Measurements from ENCODE around the gene KAT8. TPM values are rescaled to one million over a fixed set of nuclear protein-coding genes. Genes with fewer than 3 reads are reported as not detected.
A peak's percentile ranks its signal among the peaks of the same experiment; 100 is the strongest.
"Not testable (repeated sequence)": the region's sequence is repeated elsewhere in the genome, so short reads cannot be mapped to it uniquely, and the experiment has no call there.

Gene KAT8
- total RNA-seq, 1 donor from 2014 or later = 61.2 TPM

GRCh38 chr16:31168848-31169247 lies 51.4 kb downstream of the KAT8 start:
- Mint-ChIP-seq H3K4me3 (ENCODE audit: low read depth) (no peak overlapping the region), H3K9me3 (no peaks in the 10 kb centered on the region), H3K27me3 (ENCODE audit: low read depth) (no peaks in the 10 kb centered on the region), H3K36me3 (ENCODE audit: low read depth) (no peaks in the 10 kb centered on the region), H3K27ac (no peak overlapping the region), H3K4me1 (ENCODE audit: low read depth) (no peaks in the 10 kb centered on the region)
- DNase-seq (ENCODE audit: low spot score) = no peak
- intact Hi-C loops (cut with micrococcal nuclease) = no loop called here

- H3K9me3 Mint-ChIP-seq; DNase-seq (ENCODE audit: low spot score); H3K27ac Mint-ChIP-seq; intact Hi-C loops (cut with micrococcal nuclease); H3K27me3 Mint-ChIP-seq (ENCODE audit: low read depth); H3K4me3 Mint-ChIP-seq (ENCODE audit: low read depth); H3K4me1 Mint-ChIP-seq (ENCODE audit: low read depth); H3K36me3 Mint-ChIP-seq (ENCODE audit: low read depth): not testable (repeated sequence)
Measured at GRCh38 chr16:31170048-31170447, 52.6 kb downstream of the KAT8 start.

GRCh38 chr16:31177136-31177535 lies 59.7 kb downstream of the KAT8 start:
- peaks cover 15% of the 10 kb centered on the region for H3K4me1 Mint-ChIP-seq (ENCODE audit: low read depth)

GRCh38 chr16:31179219-31179746 lies 61.8 kb downstream of the KAT8 start:
- Mint-ChIP-seq H3K27ac (peak overlapping the region; percentile 95), H3K4me1 (ENCODE audit: low read depth) (peaks cover 35% of the 10 kb centered on the region), H3K36me3 (ENCODE audit: low read depth) (peaks cover 37% of the 10 kb centered on the region), H3K4me3 (ENCODE audit: low read depth) (peak overlapping the region; percentile 98), H3K27me3 (ENCODE audit: low read depth) (no peaks in the 10 kb centered on the region), H3K9me3 (no peaks in the 10 kb centered on the region)
- intact Hi-C loops (cut with micrococcal nuclease) = loop anchor here (5.0 kb wide), 1 partner anchor 62 kb away; the partner anchor contains the start of gene KAT8
- no peak for DNase-seq (ENCODE audit: low spot score)

More at GRCh38 chr16:31177136-31177535, 59.7 kb downstream of the KAT8 start:
- intact Hi-C loops (cut with micrococcal nuclease) = loop anchor here (5.0 kb wide), 1 partner anchor 60 kb away; the partner anchor contains the start of gene KAT8
- no peaks in the 10 kb centered on the region for H3K9me3 Mint-ChIP-seq
- H3K36me3 Mint-ChIP-seq (ENCODE audit: low read depth) = peaks cover 16% of the 10 kb centered on the region
- peak overlapping the region; percentile 67 for H3K27ac Mint-ChIP-seq
- no peaks in the 10 kb centered on the region for H3K27me3 Mint-ChIP-seq (ENCODE audit: low read depth)
- DNase-seq (ENCODE audit: low spot score) = peak; percentile 47
- peak overlapping the region; percentile 6 for H3K4me3 Mint-ChIP-seq (ENCODE audit: low read depth)

- peak; percentile 88 for DNase-seq (ENCODE audit: low spot score)
- H3K4me1 Mint-ChIP-seq (ENCODE audit: low read depth) = peaks cover 38% of the 10 kb centered on the region
- no peaks in the 10 kb centered on the region for H3K9me3 Mint-ChIP-seq
- intact Hi-C loops (cut with micrococcal nuclease) = loop anchor here (1.0 to 10.0 kb wide), 5 partner anchors 38 to 275 kb away; partner anchors contain the start of genes ARMC5, KAT8, SETD1A and ZNF646
- peaks cover 42% of the 10 kb centered on the region for H3K36me3 Mint-ChIP-seq (ENCODE audit: low read depth)
- peak within 1 kb of the TSS; percentile 98 for H3K4me3 Mint-ChIP-seq (ENCODE audit: low read depth)
- H3K27ac Mint-ChIP-seq = peak within 1 kb of the TSS; percentile 95
- H3K27me3 Mint-ChIP-seq (ENCODE audit: low read depth) = no peaks in the 10 kb centered on the region
Measured at GRCh38 chr16:31179747-31180459, 62.4 kb downstream of the KAT8 start, which contains the start of gene FUS. FUS (plus strand) TSS chr16:31180139; CDS start chr16:31180215, 76 bp downstream.

Other genes with a start within 250 kb of the KAT8 start
- 26.8 and 27.1 TPM in 2 replicates for gene BCL7C, start 223.6 kb upstream of the KAT8 start, total RNA-seq
- 0.21 and 0.30 TPM in 2 replicates for gene CTF1, start 221.1 kb upstream of the KAT8 start, total RNA-seq
- 34.4 and 34.6 TPM in 2 replicates for gene FBXL19, start 194.1 kb upstream of the KAT8 start, total RNA-seq
- gene ORAI3, start 168.6 kb upstream of the KAT8 start, total RNA-seq = 14.2 and 17.4 TPM in 2 replicates
- 28.9 TPM in 2 replicates for gene SETD1A, start 159.9 kb upstream of the KAT8 start, total RNA-seq
- gene HSD3B7, start 132.5 kb upstream of the KAT8 start, total RNA-seq = 2.9 and 3.3 TPM in 2 replicates
- 0.57 and 0.97 TPM in 2 replicates for gene STX1B, start 107.0 kb upstream of the KAT8 start, total RNA-seq
- gene STX4, start 84.1 kb upstream of the KAT8 start, total RNA-seq = 48.2 and 51.8 TPM in 2 replicates
- gene ZNF668, start 43.4 kb upstream of the KAT8 start, total RNA-seq = 12.7 and 13.2 TPM in 2 replicates
- 24.4 and 24.5 TPM in 2 replicates for gene ZNF646, start 43.2 kb upstream of the KAT8 start, total RNA-seq
- gene PRSS53, start 28.7 kb upstream of the KAT8 start, total RNA-seq = 4.8 and 5.1 TPM in 2 replicates
- 54.5 and 60.0 TPM in 2 replicates for gene VKORC1, start 22.9 kb upstream of the KAT8 start, total RNA-seq
- 47.5 and 50.0 TPM in 2 replicates for gene BCKDK, start 9.3 kb upstream of the KAT8 start, total RNA-seq
- gene PRSS8, start 18.1 kb downstream of the KAT8 start, total RNA-seq = not detected in 2 replicates
- gene PRSS36, start 32.4 kb downstream of the KAT8 start, total RNA-seq = 0.07 and 0.14 TPM in 2 replicates
- gene FUS, start 62.5 kb downstream of the KAT8 start, total RNA-seq = 874 and 904 TPM in 2 replicates
- gene PYCARD, start 85.1 kb downstream of the KAT8 start, total RNA-seq = 15.1 and 15.3 TPM in 2 replicates
- gene TRIM72, start 96.5 kb downstream of the KAT8 start, total RNA-seq = 0.11 TPM in 1 of 2 replicates, not detected in the other
- gene PYDC1, start 99.5 kb downstream of the KAT8 start, total RNA-seq = not detected in 2 replicates
- gene ITGAM, start 142.3 kb downstream of the KAT8 start, total RNA-seq = 7.0 and 8.4 TPM in 2 replicates
- gene ITGAX, start 237.5 kb downstream of the KAT8 start, total RNA-seq = 56.2 and 56.9 TPM in 2 replicates

All from activated T-helper 2 cell treated with anti-CD3 and anti-CD28 coated beads, Interferon-gamma antibody, Interleukin-2, Interleukin-4, amounts not matched to agents 10 μg/mL and 5 μg/mL and 100 μg/mL, durations not matched to agents 14 hours and 24 hours and 36 hours (primary cell).